Fibroblast of skin of back (primary cell): ENCODE measurements around the gene ALOX5.
A peak's percentile ranks its signal among the peaks of the same experiment; 100 is the strongest.
"Not testable (repeated sequence)": the region's sequence is repeated elsewhere in the genome, so short reads cannot be mapped to it uniquely, and the experiment has no call there.

ENCODE experiments used
- DNase-seq: peaks from one replicate; pipeline ENCODE4 v3.0.0-alpha.2; 2013

The ALOX5 gene

GRCh38 chr10:45407542-45407941 is 33.5 kb downstream of the ALOX5 start:
- no peak for DNase-seq

DNA sequence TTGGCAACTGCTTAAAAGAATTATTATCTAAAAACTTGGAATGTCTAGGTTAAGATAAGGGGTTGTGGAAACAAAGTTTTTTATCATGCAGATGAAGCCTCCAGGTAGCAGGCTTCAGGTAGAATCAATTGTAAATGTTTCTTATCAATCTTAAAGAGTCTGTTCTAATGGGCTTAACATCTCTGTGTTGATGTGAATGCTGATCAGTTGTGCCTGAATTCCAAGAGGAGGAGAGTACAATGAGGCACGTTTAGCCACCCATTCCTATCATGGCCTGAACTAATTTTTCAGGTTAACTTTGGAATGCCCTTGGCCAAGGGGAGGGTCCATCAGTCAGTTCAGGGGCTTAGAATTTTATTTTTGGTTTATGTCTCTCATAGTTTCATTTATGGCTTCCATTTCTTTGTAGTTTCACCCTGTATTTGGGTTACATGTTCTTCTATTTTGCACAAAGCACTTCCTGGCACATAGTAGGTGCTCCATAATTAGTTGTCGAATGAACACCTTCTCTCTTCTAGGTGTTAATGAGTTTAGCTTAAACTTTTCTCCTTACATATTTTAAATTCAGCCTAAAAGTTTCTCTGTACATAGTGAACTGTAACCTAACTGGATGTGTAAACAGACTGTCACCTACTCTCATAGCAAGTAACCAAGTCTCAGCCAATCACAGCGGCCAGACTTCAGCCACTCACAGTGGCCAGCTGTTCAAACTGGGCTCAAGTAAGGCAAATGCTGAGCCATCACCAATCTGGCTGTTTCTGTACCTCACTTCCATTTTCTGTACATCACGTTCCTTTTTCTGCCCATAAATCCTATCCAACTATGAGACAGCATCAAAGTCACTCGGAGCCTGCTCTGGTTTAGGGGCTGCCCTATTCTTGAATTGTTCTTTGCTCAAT is 34.7 kb downstream of the ALOX5 start:
- no peak for DNase-seq

GRCh38 chr10:45409347-45409746 is 35.3 kb downstream of the ALOX5 start:
- DNase-seq = not testable (repeated sequence)

- no peak for DNase-seq
Measured at GRCh38 chr10:45409782-45410181, 35.8 kb downstream of the ALOX5 start.

DNA sequence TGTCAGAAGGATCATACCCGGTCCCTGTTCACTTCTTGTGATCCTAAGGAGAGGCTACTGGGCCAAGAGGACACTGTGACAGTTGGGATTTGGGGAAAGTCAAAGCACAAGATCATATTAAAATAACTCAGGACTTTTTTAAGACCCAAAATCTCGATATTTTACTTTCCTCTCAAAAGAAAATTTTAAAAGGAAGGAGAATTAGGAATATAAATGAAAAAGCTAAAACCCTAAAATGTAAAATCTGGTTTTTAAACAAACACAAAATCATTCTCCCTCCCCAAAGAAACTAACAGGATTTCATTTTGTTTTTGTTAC is 36.4 kb downstream of the ALOX5 start:
- DNase-seq = no peak

- no peak for DNase-seq
Measured at GRCh38 chr10:45410807-45411606, 37.0 kb downstream of the ALOX5 start.

DNA sequence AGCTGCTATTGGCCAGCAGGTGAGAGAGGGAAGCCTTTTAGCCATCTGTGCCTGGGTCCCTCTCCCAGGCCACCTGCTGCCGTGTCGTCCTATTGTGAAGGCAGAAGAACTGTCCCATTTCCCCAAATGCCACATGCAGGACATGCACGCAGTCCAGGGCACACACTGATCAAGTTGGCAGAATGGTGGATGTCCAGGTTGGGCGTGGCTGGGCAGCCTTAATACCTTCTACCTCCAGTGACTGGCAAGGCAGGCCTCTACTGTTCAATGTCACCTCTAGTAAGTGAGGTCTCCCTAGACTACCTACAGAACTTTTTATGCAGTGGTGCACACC is 37.6 kb downstream of the ALOX5 start:
- DNase-seq = no peak

DNA sequence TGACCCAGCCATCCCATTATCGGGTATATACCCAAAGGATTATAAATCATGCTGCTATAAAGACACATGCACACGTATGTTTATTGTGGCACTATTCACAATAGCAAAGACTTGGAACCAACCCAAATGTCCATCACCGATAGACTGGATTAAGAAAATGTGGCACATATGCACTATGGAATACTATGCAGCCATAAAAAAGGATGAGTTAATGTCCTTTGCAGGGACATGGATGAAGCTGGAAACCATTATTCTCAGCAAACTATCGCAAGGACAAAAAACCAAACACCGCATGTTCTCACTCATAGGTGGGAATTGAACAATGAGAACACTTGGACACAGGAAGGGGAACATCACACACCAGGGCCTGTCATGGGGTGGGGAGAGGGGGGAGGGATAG is 41.0 kb downstream of the ALOX5 start:
- DNase-seq = not testable (repeated sequence)

- DNase-seq = no peak
Measured at GRCh38 chr10:45416603-45417002, 42.6 kb downstream of the ALOX5 start.

GRCh38 chr10:45417746-45418145 is 43.7 kb downstream of the ALOX5 start:
- no peak for DNase-seq

DNA sequence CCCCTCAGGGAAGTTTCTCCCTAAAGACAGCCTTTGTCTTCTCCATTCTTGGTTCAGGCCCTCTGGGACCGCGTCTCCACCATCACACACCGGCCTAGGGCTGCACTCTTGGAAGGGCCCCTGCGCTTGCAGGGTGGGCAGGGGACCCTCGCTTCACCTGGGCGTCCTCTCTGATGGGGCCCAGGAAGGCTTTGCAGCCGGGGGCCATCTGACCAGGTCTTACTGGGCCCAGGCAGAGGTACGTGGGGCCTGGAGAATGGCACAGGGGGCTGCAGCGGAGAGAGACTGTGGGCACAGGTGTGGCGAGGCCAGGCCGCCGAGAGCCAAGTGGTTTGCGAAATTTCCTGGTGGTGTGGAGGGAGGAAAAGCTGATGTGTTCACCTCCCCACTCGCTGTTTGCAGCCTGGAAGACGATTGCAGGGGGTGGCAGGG is 44.4 kb downstream of the ALOX5 start:
- no peak for DNase-seq

DNA sequence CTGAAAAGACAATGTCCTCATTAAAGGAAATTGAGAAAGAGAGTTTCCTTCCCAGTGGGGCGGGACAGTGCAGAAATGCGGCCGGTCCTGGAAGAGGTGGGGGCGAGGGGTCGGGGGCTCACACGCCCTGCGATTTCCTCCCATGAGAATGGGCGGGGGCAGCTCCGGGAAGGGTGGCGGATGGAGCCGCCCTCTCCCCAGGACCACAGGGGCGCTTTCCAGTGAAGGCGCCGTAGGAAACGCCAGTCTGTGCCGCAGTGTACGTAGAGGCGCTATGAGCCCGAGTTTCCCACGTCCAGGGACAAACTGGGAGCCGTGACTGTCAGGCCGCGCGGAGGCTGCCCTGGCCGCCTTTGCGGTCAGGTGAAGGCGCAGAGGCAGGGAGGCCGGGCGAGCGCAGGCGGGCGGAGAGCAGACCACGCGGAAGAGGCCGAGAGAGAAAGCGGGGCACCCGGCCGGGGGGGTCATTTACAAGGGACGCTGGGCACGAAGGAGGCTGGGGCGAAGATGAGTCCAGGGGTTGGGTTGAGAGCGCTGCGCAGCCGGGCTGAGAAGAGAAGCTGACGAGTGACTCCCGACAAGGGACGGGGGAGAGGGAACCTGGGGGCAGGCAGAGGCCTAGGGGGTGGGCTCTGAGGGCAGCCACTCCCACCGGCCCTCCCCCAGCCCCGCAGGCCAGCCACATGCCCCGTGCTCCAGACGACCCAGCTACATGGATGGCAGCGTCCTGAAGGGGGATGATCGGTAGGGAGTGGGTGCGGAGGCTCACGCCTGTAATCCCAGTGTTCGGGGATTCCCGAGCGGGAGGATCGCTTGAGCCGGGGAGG is 45.0 kb downstream of the ALOX5 start:
- peak; percentile 42 for DNase-seq

DNA sequence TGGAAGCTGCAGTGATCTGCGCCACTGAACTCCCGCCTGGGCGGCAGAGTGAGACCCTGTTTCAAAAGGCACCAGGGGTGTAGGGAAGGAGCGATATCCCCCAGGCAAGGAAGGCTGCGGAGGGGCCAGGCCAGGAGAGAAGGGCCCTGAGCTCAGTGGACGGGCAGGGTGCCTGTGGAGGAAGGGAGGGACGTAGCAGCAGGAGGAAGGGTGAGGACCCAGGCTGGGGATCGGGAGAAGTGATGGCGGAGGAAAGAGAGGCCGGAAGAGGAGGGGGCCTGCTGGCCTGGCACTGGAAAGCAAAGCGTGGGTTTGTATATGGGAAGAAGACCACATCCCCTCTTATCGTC is 45.6 kb downstream of the ALOX5 start:
- DNase-seq = no peak

DNA sequence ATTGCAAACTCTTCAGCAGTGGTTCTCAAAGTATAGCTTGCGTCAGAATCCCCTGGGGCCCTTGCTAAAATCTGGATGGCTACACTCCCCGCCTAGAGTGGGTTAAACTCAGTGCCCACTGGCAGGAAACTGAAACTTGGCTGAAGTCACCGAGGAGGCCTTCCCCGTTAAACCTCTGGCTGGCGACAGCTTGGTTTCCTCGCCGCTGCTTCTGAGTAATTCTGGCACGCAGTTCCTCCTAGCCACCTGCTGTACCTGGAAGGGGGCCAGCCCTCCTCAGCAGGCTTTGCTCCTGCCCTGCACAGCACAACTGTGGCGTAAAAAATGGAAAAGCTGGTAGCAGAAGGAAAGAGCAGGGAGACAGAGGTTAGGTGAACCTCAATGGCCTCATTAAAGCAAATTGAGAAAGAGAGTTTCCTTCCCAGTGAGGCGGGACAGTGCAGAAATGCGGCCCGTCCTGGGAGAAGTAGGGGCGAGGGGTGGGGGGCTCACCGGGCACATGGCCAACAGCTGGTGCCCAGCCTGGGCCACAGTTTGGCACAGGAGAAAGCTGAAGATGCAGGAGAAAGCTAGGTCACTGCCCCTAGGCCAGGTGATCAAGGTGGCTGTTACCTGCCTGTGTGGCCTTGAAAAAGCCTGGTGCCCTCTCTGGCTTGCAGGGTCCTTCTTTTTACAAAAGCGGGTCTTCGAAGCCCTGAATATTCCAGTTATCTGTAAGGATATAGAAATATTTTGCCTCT is 46.6 kb downstream of the ALOX5 start:
- DNase-seq = no peak

DNA sequence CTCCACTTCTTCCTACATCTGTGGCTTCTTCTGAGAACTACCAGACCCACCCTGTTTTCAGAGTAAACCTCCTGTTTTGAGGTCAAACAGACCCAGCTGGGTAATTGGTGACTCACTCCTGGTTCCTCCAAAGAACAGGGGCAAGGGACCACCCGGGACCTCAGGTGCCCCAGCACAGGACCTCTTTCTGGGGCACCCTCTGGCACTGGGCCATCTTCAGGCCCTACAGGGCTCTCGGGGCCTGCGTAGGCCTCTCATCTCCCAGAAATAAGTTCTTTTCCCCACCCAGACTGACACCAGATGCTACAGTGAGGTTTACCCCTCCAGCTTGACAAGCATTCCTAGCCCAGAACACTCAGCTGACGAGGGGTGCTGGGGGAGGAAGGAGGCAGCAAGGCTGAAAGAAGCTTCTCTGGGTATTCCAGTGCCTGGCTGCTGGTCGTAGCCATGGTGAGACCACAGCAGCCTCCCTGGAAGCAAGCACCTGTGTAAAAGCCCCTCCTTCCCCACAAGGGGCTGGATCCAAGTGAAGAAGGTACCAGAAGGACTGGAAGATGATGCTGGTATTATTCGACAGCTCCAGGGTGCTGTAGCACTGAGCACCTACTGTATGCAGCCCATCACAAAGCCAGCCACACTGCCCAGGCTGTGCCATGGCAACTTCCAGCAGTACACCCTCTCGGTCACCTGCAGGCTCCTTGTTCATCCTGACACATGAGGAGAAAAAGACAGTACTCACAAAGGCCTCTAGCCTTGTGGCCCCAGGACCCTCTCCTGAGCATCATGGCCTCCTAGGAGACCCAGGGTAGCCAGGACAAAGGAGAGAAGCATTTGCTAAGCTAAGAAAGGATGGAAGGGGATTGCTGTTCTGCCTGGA is 47.4 kb downstream of the ALOX5 start:
- no peak for DNase-seq

GRCh38 chr10:45422207-45422865 is 48.3 kb downstream of the ALOX5 start:
- DNase-seq = no peak

- no peak for DNase-seq
Measured at GRCh38 chr10:45422866-45423659, 49.0 kb downstream of the ALOX5 start.

- DNase-seq = no peak
Measured at GRCh38 chr10:45423976-45424499, 50.0 kb downstream of the ALOX5 start.

DNA sequence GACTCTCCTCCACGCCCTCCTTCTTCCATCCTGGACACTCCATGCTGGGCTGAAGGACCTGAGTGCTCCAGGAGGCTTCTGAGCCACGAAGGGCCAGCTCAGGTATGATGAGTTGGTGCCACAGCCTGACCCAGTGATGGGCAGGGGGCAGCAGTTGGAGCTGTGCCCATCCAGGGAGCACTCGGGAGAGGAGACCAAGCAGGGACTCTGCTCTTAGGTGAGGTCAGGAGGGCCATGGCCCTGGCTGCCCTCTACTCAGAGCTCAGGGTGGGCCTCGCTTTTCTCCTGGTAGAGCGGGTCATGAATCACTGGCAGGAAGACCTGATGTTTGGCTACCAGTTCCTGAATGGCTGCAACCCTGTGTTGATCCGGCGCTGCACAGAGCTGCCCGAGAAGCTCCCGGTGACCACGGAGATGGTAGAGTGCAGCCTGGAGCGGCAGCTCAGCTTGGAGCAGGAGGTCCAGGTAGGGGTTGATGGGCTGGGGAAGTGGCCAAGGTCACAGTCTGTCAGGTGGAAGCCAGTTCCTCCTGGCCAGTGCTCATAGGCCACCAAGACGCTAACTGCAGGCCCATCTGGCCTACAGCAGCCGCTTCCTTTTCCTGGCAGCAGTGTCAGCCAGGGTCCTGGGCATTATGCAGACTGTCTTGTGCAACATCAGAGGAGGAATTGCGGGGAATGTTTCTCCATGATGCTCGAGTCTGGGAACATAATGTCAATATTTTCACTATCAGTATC is 50.8 kb downstream of the ALOX5 start:
- DNase-seq = no peak
